ENCODE data around the gene ASXL3. TPM values are rescaled to one million over a fixed set of nuclear protein-coding genes. Genes with fewer than 3 reads are reported as not detected.

Gene ASXL3
- total RNA-seq, 2 experiments from 2014 or later = not detected

DNA sequence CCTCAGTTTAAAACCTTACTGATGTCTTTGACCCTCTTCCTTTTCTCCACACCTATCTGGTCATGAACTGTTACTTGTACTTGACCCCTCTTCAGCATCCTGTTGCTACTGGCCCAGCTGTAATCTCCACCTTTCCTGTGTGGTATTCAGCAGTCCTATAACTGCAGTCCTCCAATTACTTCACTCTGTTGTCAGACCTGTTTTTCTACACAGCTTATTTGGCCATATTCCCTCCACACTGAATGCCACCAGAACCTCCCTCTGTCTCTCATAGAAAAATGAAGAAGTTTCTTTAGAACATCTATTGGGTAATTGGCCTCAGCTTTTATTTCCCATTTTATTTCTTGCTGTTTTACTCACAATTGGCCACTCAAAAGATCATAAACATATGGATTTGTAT is 155.4 kb downstream of the ASXL3 start:
- POLR2A ChIA-PET = no interaction called here
- DNase-seq (no peak), ATAC-seq (ENCODE audit: low read depth) (no peak)
- H3K4me1 Mint-ChIP-seq = no peaks in the 10 kb centered on the region
- H3K9me3 Mint-ChIP-seq = peaks cover 2% of the 10 kb centered on the region
- H3K36me3 Mint-ChIP-seq = no peaks in the 10 kb centered on the region
- H3K4me3 Mint-ChIP-seq = no peak overlapping the region
- no peaks in the 10 kb centered on the region for H3K27me3 Mint-ChIP-seq
- no peak overlapping the region for H3K27ac Mint-ChIP-seq

DNA sequence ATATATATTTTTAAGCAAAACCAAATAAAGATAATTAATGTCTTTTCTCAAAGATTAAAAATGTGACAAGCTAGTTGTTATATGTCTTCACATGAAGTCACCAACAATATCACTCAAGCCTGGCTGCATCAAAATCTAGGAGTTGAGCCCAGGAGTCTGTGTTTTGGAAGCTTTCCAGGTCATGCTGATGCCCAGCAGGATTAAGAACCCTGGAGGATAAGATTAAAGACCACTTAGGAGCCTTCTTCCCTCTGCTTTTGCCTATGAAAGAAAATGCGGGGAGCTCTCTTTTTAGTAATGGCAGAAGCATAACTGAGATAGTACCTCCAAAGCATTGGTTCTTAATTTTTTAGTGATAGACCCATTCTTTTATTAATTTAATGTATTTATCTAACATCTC is 157.4 kb downstream of the ASXL3 start:
- no peaks in the 10 kb centered on the region for H3K27me3 Mint-ChIP-seq
- POLR2A ChIA-PET = no interaction called here
- peaks cover 2% of the 10 kb centered on the region for H3K9me3 Mint-ChIP-seq
- no peak overlapping the region for H3K27ac Mint-ChIP-seq
- H3K4me3 Mint-ChIP-seq = no peak overlapping the region
- ATAC-seq (ENCODE audit: low read depth) (no peak), DNase-seq (no peak)
- H3K36me3 Mint-ChIP-seq = no peaks in the 10 kb centered on the region
- H3K4me1 Mint-ChIP-seq = no peaks in the 10 kb centered on the region

DNA sequence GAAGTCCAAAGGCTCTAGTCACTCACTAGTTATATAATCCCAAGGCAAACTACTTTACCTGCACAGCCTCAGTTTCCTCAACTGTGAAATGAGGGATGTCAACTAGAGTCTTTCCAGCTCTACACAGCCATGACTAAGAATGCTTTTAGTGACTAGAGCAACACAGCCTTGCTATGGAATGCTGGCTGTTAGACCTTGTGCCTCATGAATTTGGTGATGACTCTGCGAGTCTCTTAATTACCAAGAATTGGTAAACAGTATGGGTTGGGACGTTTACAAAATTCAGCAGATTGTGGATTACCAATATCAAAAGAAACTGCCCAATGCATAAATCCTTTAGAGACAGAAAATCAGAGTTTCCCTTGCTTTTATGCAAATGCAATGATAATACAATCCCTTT is 163.7 kb downstream of the ASXL3 start:
- no peak for ATAC-seq (ENCODE audit: low read depth)
- no peak for DNase-seq
- H3K27ac Mint-ChIP-seq = no peak overlapping the region
- H3K4me3 Mint-ChIP-seq = no peak overlapping the region
- no peaks in the 10 kb centered on the region for H3K4me1 Mint-ChIP-seq
- no peaks in the 10 kb centered on the region for H3K36me3 Mint-ChIP-seq
- H3K27me3 Mint-ChIP-seq = no peaks in the 10 kb centered on the region
- POLR2A ChIA-PET = no interaction called here
- no peaks in the 10 kb centered on the region for H3K9me3 Mint-ChIP-seq

DNA sequence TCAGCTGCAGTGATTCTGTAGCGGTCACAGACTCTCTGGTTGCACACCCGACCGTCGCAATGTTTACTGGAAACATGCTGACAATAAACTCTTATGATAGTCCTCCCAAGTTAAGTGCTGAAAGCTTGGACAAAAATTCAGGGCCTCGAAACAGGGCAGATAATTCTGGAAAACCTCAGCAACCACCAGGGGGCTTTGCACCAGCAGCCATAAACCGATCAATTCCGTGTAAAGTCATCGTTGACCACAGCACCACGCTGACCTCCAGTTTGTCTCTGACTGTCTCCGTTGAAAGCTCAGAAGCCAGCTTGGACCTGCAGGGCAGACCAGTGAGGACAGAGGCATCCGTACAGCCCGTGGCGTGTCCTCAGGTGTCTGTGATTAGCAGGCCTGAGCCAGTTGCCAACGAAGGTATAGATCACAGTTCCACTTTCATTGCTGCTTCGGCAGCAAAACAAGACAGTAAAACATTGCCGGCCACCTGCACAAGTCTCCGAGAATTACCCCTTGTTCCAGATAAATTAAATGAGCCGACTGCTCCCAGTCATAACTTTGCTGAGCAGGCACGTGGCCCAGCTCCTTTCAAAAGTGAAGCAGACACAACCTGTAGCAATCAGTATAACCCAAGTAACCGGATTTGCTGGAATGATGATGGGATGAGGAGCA is 166.1 kb downstream of the ASXL3 start:
- POLR2A ChIA-PET = no interaction called here
- ATAC-seq (ENCODE audit: low read depth) (no peak), DNase-seq (no peak)
- Mint-ChIP-seq H3K27ac (no peak overlapping the region), H3K9me3 (no peaks in the 10 kb centered on the region), H3K27me3 (no peaks in the 10 kb centered on the region), H3K4me3 (no peak overlapping the region), H3K4me1 (no peaks in the 10 kb centered on the region), H3K36me3 (no peaks in the 10 kb centered on the region)

DNA sequence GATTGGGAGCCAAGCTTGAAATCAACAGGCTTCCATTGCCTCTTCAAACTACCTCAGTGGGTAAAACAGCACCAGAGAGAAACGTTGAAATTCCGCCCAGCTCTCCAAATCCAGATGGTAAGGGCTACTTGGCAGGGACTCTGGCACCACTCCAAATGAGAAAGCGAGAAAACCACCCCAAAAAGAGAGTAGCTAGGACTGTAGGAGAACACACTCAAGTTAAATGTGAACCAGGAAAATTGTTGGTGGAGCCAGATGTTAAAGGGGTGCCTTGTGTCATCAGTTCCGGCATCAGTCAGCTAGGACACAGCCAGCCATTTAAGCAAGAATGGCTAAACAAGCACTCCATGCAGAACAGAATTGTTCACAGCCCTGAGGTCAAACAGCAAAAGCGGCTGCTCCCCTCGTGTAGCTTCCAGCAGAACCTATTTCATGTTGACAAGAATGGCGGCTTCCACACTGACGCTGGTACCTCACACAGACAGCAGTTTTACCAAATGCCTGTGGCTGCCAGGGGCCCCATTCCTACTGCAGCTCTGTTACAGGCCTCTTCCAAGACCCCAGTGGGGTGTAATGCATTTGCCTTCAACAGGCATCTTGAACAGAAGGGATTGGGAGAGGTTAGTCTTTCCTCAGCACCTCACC is 167.3 kb downstream of the ASXL3 start:
- ATAC-seq (ENCODE audit: low read depth) = no peak
- no peaks in the 10 kb centered on the region for H3K27me3 Mint-ChIP-seq
- H3K27ac Mint-ChIP-seq = no peak overlapping the region
- POLR2A ChIA-PET = no interaction called here
- H3K4me3 Mint-ChIP-seq = no peak overlapping the region
- no peaks in the 10 kb centered on the region for H3K36me3 Mint-ChIP-seq
- no peak for DNase-seq
- H3K9me3 Mint-ChIP-seq = no peaks in the 10 kb centered on the region
- no peaks in the 10 kb centered on the region for H3K4me1 Mint-ChIP-seq

DNA sequence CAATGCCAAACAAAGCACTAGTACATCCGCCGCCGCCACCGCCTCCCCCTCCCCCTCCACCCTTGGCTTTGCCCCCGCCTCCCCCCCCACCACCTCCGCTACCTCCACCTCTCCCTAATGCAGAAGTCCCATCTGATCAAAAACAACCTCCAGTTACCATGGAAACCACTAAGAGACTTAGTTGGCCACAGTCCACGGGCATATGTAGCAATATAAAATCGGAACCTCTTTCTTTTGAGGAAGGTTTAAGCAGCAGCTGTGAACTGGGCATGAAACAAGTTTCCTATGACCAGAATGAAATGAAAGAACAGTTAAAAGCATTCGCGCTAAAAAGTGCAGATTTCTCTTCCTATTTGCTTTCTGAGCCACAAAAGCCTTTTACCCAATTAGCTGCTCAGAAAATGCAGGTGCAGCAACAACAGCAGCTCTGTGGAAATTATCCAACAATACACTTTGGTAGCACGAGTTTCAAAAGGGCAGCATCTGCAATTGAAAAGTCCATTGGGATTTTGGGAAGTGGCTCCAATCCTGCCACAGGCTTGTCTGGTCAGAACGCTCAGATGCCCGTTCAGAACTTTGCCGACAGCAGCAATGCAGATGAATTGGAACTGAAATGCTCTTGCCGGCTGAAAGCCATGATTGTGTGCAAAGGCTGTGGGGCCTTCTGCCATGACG is 168.0 kb downstream of the ASXL3 start:
- ATAC-seq (ENCODE audit: low read depth) = no peak
- no peaks in the 10 kb centered on the region for H3K27me3 Mint-ChIP-seq
- no peak overlapping the region for H3K4me3 Mint-ChIP-seq
- no peaks in the 10 kb centered on the region for H3K36me3 Mint-ChIP-seq
- POLR2A ChIA-PET = no interaction called here
- H3K27ac Mint-ChIP-seq = no peak overlapping the region
- no peaks in the 10 kb centered on the region for H3K9me3 Mint-ChIP-seq
- DNase-seq = no peak
- no peaks in the 10 kb centered on the region for H3K4me1 Mint-ChIP-seq

DNA sequence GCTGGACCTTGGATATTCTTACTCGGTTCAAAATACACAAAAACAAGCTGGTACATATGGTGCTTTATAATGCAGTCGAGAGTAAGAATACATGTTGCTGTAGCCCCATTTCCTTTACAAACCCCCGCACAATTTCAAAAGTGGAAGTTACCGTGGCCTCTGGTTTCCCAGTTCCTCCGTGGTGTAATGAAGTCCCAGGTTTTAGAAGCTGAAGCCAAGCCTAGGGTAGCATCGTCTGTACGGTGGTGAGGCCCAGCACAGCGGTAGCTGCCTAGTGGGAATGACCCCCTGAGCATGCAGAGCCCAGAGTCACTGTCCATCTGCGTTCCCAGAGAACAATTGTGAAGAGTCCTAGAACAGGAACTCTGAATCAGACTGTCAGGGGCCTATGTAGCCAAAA is 171.8 kb downstream of the ASXL3 start:
- DNase-seq (no peak), ATAC-seq (ENCODE audit: low read depth) (no peak)
- no peaks in the 10 kb centered on the region for H3K4me1 Mint-ChIP-seq
- H3K4me3 Mint-ChIP-seq = no peak overlapping the region
- no peaks in the 10 kb centered on the region for H3K36me3 Mint-ChIP-seq
- H3K27me3 Mint-ChIP-seq = no peaks in the 10 kb centered on the region
- H3K9me3 Mint-ChIP-seq = no peaks in the 10 kb centered on the region
- POLR2A ChIA-PET = no interaction called here
- H3K27ac Mint-ChIP-seq = no peak overlapping the region

DNA sequence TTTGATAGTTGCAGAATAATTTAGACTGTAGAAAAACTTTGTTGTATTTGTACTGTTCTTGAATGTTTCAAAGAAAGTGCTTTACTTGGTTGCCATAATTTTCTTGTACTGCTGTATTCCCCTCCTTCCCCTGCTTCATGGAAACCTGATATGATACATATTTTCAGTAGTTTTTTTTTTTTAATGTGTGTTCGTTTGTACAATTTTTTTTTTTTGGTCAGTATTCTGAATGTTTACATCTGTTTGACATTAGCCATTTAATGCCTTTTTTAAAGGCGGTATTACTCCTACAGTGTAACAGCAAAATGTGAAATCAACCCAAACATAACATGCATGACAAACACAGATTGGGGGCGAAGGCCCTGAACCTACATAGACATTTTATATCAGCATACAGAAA is 172.3 kb downstream of the ASXL3 start:
- ATAC-seq (ENCODE audit: low read depth) (no peak), DNase-seq (no peak)
- H3K27ac Mint-ChIP-seq = no peak overlapping the region
- no peak overlapping the region for H3K4me3 Mint-ChIP-seq
- POLR2A ChIA-PET = no interaction called here
- no peaks in the 10 kb centered on the region for H3K4me1 Mint-ChIP-seq
- H3K27me3 Mint-ChIP-seq = no peaks in the 10 kb centered on the region
- no peaks in the 10 kb centered on the region for H3K36me3 Mint-ChIP-seq
- no peaks in the 10 kb centered on the region for H3K9me3 Mint-ChIP-seq

DNA sequence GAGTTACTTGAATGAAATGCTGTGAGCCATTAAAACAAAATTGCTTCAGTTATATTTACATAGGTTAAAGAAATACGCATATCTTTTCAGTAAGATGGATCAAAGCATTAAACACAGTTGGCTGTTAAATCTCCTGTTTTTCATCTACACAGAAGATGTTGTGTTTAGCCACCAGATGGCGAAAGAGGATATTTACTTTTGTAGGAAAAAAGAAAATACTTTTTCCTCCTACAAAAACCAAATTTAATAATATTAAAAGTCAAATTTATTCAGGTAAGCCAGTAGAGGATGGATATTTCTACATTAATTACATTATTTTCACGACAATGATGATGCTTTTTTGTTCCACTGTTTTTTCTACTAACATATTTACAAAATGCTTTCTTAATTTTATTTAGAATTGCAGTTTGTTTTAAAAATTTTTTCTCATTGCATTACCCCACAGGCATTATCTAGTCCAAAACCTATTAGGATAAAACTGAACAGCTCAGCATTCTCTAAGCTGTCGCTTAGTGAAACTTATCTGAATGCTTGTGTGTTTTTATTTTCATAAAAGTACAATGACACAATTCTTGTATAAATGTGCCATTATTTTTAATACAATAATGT is 173.7 kb downstream of the ASXL3 start:
- no peak for DNase-seq
- H3K9me3 Mint-ChIP-seq = no peaks in the 10 kb centered on the region
- no peak overlapping the region for H3K27ac Mint-ChIP-seq
- no peaks in the 10 kb centered on the region for H3K4me1 Mint-ChIP-seq
- H3K27me3 Mint-ChIP-seq = no peaks in the 10 kb centered on the region
- POLR2A ChIA-PET = no interaction called here
- no peak overlapping the region for H3K4me3 Mint-ChIP-seq
- no peak for ATAC-seq (ENCODE audit: low read depth)
- H3K36me3 Mint-ChIP-seq = no peaks in the 10 kb centered on the region

DNA sequence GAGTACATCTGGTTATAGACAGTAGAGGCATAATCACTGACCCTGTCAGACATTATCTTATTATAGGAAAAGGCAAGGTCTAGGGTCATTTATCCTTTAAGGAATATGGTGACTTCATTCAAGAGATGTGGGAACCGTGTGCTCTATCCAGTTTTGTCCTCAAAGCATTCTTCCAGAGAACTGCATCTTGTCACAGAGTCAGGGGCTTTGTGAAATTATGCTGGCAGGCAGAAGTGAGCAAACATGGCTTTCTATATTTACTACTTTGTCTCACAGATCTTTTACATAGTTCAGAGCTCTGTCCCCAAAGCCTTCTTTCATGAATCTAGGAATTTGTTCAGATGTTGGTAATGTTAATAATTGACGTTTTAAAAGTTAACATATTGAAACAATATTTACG is 177.4 kb downstream of the ASXL3 start:
- Mint-ChIP-seq H3K27ac (no peak overlapping the region), H3K36me3 (no peaks in the 10 kb centered on the region), H3K27me3 (no peaks in the 10 kb centered on the region), H3K9me3 (peaks cover 2% of the 10 kb centered on the region), H3K4me3 (no peak overlapping the region), H3K4me1 (no peaks in the 10 kb centered on the region)
- ATAC-seq (ENCODE audit: low read depth) (no peak), DNase-seq (no peak)
- POLR2A ChIA-PET = no interaction called here

DNA sequence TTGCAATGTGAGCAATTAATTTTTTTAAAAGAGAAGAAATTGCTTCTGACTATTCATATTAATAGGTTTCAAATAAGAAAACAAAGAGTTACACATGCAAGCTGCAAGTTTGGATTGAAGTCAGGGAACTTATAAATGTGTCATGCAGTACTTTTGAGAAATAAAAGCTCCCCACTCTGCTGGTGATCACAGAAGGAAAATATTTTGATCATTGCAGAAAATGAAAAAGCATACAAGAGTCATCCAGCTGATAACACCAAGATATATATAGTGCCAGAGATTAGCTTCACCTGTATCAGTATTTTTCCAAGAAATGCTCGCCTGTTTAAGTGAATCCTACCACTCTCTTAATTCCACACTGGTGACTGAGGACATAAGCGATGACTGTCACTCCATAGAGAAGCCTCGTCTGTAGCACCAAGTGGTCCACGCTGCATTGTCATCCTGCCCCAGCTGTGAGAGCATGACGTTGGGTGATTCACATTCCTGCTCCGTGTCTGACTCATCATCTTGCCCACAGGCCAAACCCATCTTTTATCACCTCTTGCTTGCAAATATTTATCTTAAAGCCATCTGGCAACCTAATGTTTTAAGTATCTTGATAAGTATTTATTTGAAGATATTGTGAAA is 178.0 kb downstream of the ASXL3 start:
- POLR2A ChIA-PET = no interaction called here

DNA sequence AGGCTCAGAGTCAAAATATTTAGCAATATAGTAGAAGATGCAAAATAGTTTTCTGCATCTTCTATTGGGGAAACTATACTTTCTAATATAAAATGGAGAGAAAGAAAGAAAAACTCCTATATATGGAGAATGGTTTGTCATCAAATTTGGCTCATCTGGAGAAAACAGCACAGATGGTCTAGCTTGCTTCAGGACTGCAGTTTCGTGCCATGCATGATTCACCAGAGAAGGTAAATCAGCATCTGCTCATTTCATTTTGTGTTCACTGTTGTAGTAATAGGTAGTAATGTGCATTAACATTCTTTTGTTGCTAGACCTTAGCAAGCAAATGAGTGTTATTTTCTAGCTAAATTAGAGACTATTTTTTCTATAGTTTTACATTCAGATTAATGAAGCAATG is 179.0 kb downstream of the ASXL3 start:
- Mint-ChIP-seq H3K27ac (no peak overlapping the region), H3K36me3 (no peaks in the 10 kb centered on the region), H3K27me3 (no peaks in the 10 kb centered on the region), H3K4me1 (no peaks in the 10 kb centered on the region), H3K9me3 (peaks cover 2% of the 10 kb centered on the region), H3K4me3 (no peak overlapping the region)
- DNase-seq = no peak
- POLR2A ChIA-PET = no interaction called here
- no peak for ATAC-seq (ENCODE audit: low read depth)

More for the DNA sequence above, 178.0 kb downstream of the ASXL3 start:
- DNase-seq = no peak
- H3K4me3 Mint-ChIP-seq = no peak overlapping the region
- ATAC-seq (ENCODE audit: low read depth) = no peak
- H3K27ac Mint-ChIP-seq = no peak overlapping the region
- no peaks in the 10 kb centered on the region for H3K36me3 Mint-ChIP-seq
- no peaks in the 10 kb centered on the region for H3K27me3 Mint-ChIP-seq
- no peaks in the 10 kb centered on the region for H3K4me1 Mint-ChIP-seq
- peaks cover 2% of the 10 kb centered on the region for H3K9me3 Mint-ChIP-seq

DNA sequence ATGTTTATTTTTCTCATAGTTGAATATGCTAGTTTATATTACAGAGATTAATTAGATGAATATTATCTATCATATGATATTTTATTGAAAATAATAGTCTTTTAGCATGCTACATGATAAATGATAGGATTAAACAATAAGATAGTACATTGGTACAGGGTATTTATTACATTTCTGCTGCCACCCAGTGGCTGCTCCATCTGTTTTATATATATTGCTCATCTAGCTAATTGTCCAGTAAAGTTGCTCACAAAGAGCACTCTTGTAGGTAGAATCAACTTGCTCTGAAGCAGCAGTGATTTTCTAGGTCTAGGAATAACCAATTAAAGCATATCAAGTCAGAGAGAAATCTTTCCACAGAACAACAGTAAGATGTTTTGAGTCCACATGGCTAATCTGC is 183.3 kb downstream of the ASXL3 start:
- no peak overlapping the region for H3K27ac Mint-ChIP-seq
- H3K36me3 Mint-ChIP-seq = no peaks in the 10 kb centered on the region
- no peak overlapping the region for H3K4me3 Mint-ChIP-seq
- POLR2A ChIA-PET = no interaction called here
- ATAC-seq (ENCODE audit: low read depth) (no peak), DNase-seq (no peak)
- no peaks in the 10 kb centered on the region for H3K4me1 Mint-ChIP-seq
- peaks cover 2% of the 10 kb centered on the region for H3K9me3 Mint-ChIP-seq
- no peaks in the 10 kb centered on the region for H3K27me3 Mint-ChIP-seq

DNA sequence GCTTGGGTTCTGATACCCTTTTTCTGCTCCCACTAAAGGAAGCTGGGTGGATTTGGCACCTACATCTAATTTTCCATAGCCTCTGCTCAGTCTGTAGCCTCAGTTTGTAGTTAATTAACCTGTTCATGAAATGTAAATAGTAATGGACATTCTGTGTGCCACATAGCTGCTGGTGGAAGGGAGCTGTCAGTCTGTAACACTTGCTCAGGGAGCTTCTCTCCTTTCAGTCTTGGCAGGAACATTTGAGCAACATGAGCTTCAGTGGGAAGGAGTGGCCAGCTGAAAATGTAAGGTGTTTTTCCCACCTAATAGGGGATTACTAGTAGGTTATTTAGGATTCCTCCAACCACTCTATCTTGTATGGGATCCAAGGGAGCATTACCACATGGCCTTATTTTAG is 203.4 kb downstream of the ASXL3 start:
- ATAC-seq (ENCODE audit: low read depth) = no peak
- H3K27me3 Mint-ChIP-seq = no peaks in the 10 kb centered on the region
- H3K36me3 Mint-ChIP-seq = no peaks in the 10 kb centered on the region
- no peak overlapping the region for H3K4me3 Mint-ChIP-seq
- no peak for DNase-seq
- H3K9me3 Mint-ChIP-seq = peaks cover 2% of the 10 kb centered on the region
- POLR2A ChIA-PET = no interaction called here
- H3K4me1 Mint-ChIP-seq = no peaks in the 10 kb centered on the region
- H3K27ac Mint-ChIP-seq = no peak overlapping the region

Measured in activated naive CD8-positive, alpha-beta T cell treated with anti-CD3 and anti-CD28 coated beads, Interleukin-2, amount 10 ng/mL, durations not matched to agents 7 days and 5 days (primary cell).